OCI-LY7 (cell line): Measurements from ENCODE around the gene HOXD8. TPM values are rescaled to one million over a fixed set of nuclear protein-coding genes. Genes with fewer than 3 reads are reported as not detected.

Source experiments
- BruUV-seq: library from RNA; stranded (reverse); fragments of 400-500 nt; replicated peaks from 2 replicates; lab custom pipeline; 2021; lab: Mats Ljungman, UMichigan
- CTCF ChIA-PET: fragments of 300-600 bp; sonication (Branson Sonifier 250); formaldehyde crosslinking; loops from one replicate; lab custom pipeline; 2022; ENCODE audit warnings: antibody characterized with exemption; ENCODE audit not compliant: unreplicated experiment; lab: Charles Lee
- POLR2A ChIA-PET: fragments of 300-600 bp; sonication (Branson Sonifier 250); formaldehyde crosslinking; loops from one replicate; lab custom pipeline; 2022; ENCODE audit warnings: antibody characterized with exemption; lab: Charles Lee
- DNase-seq: peaks from one replicate; pipeline ENCODE4 v3.0.0-alpha.2; 2015; ENCODE audit warnings: low spot score
- H2AFZ ChIP-seq: fragments of 200-600 bp; sonication (generic), shearing (Covaris generic); 2 replicates; pipeline ENCODE4 v1.6.1; 2014; ENCODE audit warnings: mild to moderate bottlenecking, antibody characterized with exemption, low read length, moderate library complexity
- H3K27ac ChIP-seq: fragments of 200-600 bp; sonication (generic); 2 replicates; pipeline ENCODE4 v1.5.1; 2014; ENCODE audit warnings: mixed run types, low read depth, mild to moderate bottlenecking, moderate library complexity, low read length, inconsistent platforms; ENCODE audit not compliant: poor library complexity, severe bottlenecking
- H3K36me3 ChIP-seq: fragments of 200-600 bp; sonication (generic); 2 replicates; pipeline ENCODE4 v1.6.1; 2014; ENCODE audit warnings: mild to moderate bottlenecking, antibody characterized with exemption, low read length, moderate library complexity, mixed read lengths; ENCODE audit not compliant: insufficient read depth
- H3K4me1 ChIP-seq: fragments of 200-600 bp; sonication (generic); 2 replicates; pipeline ENCODE4 v1.5.1; 2014; ENCODE audit warnings: mild to moderate bottlenecking, low read length; ENCODE audit not compliant: insufficient read depth, poor library complexity, severe bottlenecking
- H3K4me2 ChIP-seq: fragments of 200-600 bp; sonication (generic); 2 replicates; pipeline ENCODE4 v1.6.1; 2014; ENCODE audit warnings: mild to moderate bottlenecking, low read length
- H3K4me3 ChIP-seq: fragments of 200-600 bp; sonication (generic); 2 replicates; pipeline ENCODE4 v1.5.1; 2014; ENCODE audit warnings: mild to moderate bottlenecking, low read depth, low read length; ENCODE audit not compliant: poor library complexity, severe bottlenecking
- H3K79me2 ChIP-seq: fragments of 200-600 bp; sonication (generic); 2 replicates; pipeline ENCODE4 v1.6.1; 2016; ENCODE audit warnings: low read depth, mild to moderate bottlenecking, low read length, moderate library complexity, mixed read lengths; ENCODE audit not compliant: insufficient read depth
- H3K9me2 ChIP-seq: fragments of 200-600 bp; sonication (generic); 2 replicates; pipeline ENCODE4 v1.6.1; 2016; ENCODE audit warnings: mild to moderate bottlenecking, low read length, mixed read lengths; ENCODE audit not compliant: insufficient read depth
- H3K9me3 ChIP-seq: fragments of 200-600 bp; sonication (generic); 2 replicates; pipeline ENCODE4 v1.6.1; 2014; ENCODE audit warnings: mild to moderate bottlenecking, mixed run types, low read length, mixed read lengths
- H4K20me1 ChIP-seq: fragments of 200-600 bp; sonication (generic); 2 replicates; pipeline ENCODE4 v1.6.1; 2014; ENCODE audit warnings: mild to moderate bottlenecking, antibody characterized with exemption, low read length, moderate library complexity, mixed read lengths; ENCODE audit not compliant: insufficient read depth
- EZH2phosphoT487 ChIP-seq: fragments of 200-600 bp; sonication (generic); IDR thresholded peaks from 2 replicates; pipeline ENCODE4 v1.6.1; 2018; ENCODE audit warnings: low read depth, borderline replicate concordance, mild to moderate bottlenecking, mixed run types, antibody characterized with exemption, low read length, moderate library complexity, mixed read lengths
- intact Hi-C: fragments of 100-400 bp; cut with micrococcal nuclease; formaldehyde crosslinking; loops from one replicate; pipeline ENCODE4 v1.10.0; 2022; ENCODE audit not compliant: unreplicated experiment
- total RNA-seq, 2 experiments: library from RNA; depleted of rRNA in 1 of 2; stranded (reverse); fragments of >200 nt in 1 of 2; shearing (Covaris generic) in 1 of 2; gene quantifications; 2 replicates each; pipeline ENCODE4 v1.2.3, GENCODE V29; 2014 to 2022
- TF ChIP-seq, protein P1 (sequence below): fragments of 200-600 bp; sonication (generic); conservative IDR thresholded peaks from 2 replicates; pipeline ENCODE4 v1.5.1; 2014; ENCODE audit warnings: mild to moderate bottlenecking, antibody characterized with exemption, low read length, moderate library complexity, mixed read lengths

HOXD8 gene
- total RNA-seq, 2 experiments from 2014 or later, result not detected

GRCh38 chr2:176152350-176153181, 23.1 kb downstream of the HOXD8 start:
- Histone ChIP-seq H3K9me2 (no peaks in the 10 kb centered on the region), H3K36me3 (no peaks in the 10 kb centered on the region), H3K4me3 (no peak overlapping the region), H3K4me2 (no peak overlapping the region), H3K27ac (no peak overlapping the region), H3K79me2 (no peaks in the 10 kb centered on the region), H3K4me1 (no peaks in the 10 kb centered on the region), H2AFZ (no peak overlapping the region), H4K20me1 (no peaks in the 10 kb centered on the region), H3K9me3 (no peaks in the 10 kb centered on the region)
- BruUV-seq, result no TSS peak
- TF ChIP-seq EZH2phosphoT487, result no peak
- TF ChIP-seq, protein P1, sequence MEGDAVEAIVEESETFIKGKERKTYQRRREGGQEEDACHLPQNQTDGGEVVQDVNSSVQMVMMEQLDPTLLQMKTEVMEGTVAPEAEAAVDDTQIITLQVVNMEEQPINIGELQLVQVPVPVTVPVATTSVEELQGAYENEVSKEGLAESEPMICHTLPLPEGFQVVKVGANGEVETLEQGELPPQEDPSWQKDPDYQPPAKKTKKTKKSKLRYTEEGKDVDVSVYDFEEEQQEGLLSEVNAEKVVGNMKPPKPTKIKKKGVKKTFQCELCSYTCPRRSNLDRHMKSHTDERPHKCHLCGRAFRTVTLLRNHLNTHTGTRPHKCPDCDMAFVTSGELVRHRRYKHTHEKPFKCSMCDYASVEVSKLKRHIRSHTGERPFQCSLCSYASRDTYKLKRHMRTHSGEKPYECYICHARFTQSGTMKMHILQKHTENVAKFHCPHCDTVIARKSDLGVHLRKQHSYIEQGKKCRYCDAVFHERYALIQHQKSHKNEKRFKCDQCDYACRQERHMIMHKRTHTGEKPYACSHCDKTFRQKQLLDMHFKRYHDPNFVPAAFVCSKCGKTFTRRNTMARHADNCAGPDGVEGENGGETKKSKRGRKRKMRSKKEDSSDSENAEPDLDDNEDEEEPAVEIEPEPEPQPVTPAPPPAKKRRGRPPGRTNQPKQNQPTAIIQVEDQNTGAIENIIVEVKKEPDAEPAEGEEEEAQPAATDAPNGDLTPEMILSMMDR, result no peak
- intact Hi-C loops, result no loop called here
- CTCF ChIA-PET, result no interaction called here
- POLR2A ChIA-PET, result no interaction called here
- DNase-seq, result no peak

DNA sequence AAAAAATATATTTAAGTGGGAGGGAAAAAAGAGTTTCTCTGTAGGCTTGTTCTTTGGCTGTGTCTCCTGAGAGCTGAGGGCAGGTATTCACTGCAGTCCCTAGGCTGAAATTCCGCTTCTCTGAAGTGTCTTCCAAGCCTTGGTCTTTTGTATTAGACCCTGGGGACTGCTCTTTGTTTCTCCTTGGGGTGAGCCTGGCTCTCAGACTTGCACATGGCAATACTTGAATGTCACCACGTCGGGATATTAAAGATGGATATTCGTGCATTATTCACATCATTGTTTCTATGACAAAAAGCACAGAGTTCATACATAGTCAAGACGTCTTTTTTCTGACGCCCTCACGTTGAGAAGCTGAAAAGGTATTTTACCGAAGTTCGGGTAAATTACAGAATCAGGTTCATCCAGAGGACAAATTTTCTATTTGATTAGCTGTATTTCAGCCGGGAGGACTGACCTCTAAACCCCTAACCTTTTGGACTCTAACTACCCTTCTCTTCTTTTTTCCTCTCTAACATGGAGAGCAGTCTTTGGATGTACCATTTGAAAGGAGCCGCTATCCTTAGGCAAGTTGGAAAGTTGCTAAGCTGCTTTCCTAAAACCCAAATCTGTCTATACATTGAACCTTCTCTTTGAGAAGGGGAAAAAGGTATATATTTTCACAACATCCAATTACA, 25.2 kb downstream of the HOXD8 start:
- Histone ChIP-seq H3K9me2 (no peaks in the 10 kb centered on the region), H3K36me3 (no peaks in the 10 kb centered on the region), H3K4me2 (no peak overlapping the region), H3K4me3 (no peak overlapping the region), H3K79me2 (no peaks in the 10 kb centered on the region), H3K27ac (no peak overlapping the region), H3K9me3 (no peaks in the 10 kb centered on the region), H4K20me1 (no peaks in the 10 kb centered on the region), H3K4me1 (no peaks in the 10 kb centered on the region), H2AFZ (no peak overlapping the region)
- no TSS peak for BruUV-seq
- TF ChIP-seq, protein P1, result no peak
- no peak for TF ChIP-seq EZH2phosphoT487
- intact Hi-C loops, result no loop called here
- DNase-seq, result no peak
- ChIA-PET CTCF (no interaction called here), POLR2A (interaction anchor here (1.3 kb wide), 1 partner anchor 10 kb away, joined by 3 read pairs; no protein-coding TSS in a partner anchor)
